Measurements from ENCODE around the gene MRPL10.
"Not testable (repeated sequence)": the region's sequence is repeated elsewhere in the genome, so short reads cannot be mapped to it uniquely, and the experiment has no call there.

The MRPL10 gene

GRCh38 chr17:47774331-47774730 is 57.0 kb downstream of the MRPL10 start:
- no peak for DNase-seq (ENCODE audit: low read depth)
- no peak overlapping the region for H3K4me3 ChIP-seq (ENCODE audit: low read depth, low read length)
- TF ChIP-seq, protein P1, sequence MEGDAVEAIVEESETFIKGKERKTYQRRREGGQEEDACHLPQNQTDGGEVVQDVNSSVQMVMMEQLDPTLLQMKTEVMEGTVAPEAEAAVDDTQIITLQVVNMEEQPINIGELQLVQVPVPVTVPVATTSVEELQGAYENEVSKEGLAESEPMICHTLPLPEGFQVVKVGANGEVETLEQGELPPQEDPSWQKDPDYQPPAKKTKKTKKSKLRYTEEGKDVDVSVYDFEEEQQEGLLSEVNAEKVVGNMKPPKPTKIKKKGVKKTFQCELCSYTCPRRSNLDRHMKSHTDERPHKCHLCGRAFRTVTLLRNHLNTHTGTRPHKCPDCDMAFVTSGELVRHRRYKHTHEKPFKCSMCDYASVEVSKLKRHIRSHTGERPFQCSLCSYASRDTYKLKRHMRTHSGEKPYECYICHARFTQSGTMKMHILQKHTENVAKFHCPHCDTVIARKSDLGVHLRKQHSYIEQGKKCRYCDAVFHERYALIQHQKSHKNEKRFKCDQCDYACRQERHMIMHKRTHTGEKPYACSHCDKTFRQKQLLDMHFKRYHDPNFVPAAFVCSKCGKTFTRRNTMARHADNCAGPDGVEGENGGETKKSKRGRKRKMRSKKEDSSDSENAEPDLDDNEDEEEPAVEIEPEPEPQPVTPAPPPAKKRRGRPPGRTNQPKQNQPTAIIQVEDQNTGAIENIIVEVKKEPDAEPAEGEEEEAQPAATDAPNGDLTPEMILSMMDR (IDR thresholded peaks at IDR 0.05; ENCODE audit: low read depth, low read length, missing control alignments): no peak
- in situ Hi-C loops (cut with HindIII; ENCODE audit: low sequenced_read_pairs): no loop called here

GRCh38 chr17:47773649-47774048 is 57.7 kb downstream of the MRPL10 start:
- DNase-seq (ENCODE audit: low read depth); in situ Hi-C loops (cut with HindIII; ENCODE audit: low sequenced_read_pairs); H3K4me3 ChIP-seq (ENCODE audit: low read depth, low read length): not testable (repeated sequence)
